Spleen (tissue), 11 donors: Measurements from ENCODE around the gene THAP8. TPM values are rescaled to one million over a fixed set of nuclear protein-coding genes. Genes with fewer than 3 reads are reported as not detected.

Source experiments
- DNase-seq: peaks from one replicate; pipeline ENCODE4 v3.0.0-alpha.2; 2020
- H3K27ac ChIP-seq, 8 donors: fragments of 200-600 bp; sonication (generic) in 7 of 8; 1 replicate in 4 of 8; 2 replicates in 4 of 8; pipeline versions ENCODE4 v1.5.0 to v1.8.0; 2016 to 2021; ENCODE audit warnings: inconsistent platforms in 4 of 8, mild to moderate bottlenecking in 4 of 8, moderate library complexity in 1 of 8
- H3K27me3 ChIP-seq, 7 donors: fragments of 200-600 bp; sonication (generic) in 6 of 7; replicated peaks in 1 of 7; 1 replicate in 4 of 7; 2 replicates in 3 of 7; pipeline versions ENCODE4 v1.5.0 to v1.8.0; 2016 to 2021; ENCODE audit warnings: inconsistent platforms in 3 of 7, mild to moderate bottlenecking in 1 of 7
- H3K36me3 ChIP-seq, 6 donors: fragments of 200-600 bp; sonication (generic) in 5 of 6; 1 replicate in 4 of 6; 2 replicates in 2 of 6; pipeline versions ENCODE4 v1.5.0 to v1.8.0; 2016 to 2021; ENCODE audit warnings: inconsistent platforms in 2 of 6
- H3K4me1 ChIP-seq, 6 donors: fragments of 200-600 bp; sonication (generic) in 5 of 6; 1 replicate in 3 of 6; 2 replicates in 3 of 6; pipeline versions ENCODE4 v1.5.0 to v1.8.0; 2016 to 2021; ENCODE audit warnings: inconsistent platforms in 3 of 6
- H3K4me3 ChIP-seq, 8 donors: fragments of 200-600 bp; sonication (generic) in 7 of 8; 1 replicate in 4 of 8; 2 replicates in 4 of 8; pipeline versions ENCODE4 v1.5.0 to v1.8.0; 2016 to 2021; ENCODE audit warnings: inconsistent platforms in 4 of 8, mild to moderate bottlenecking in 4 of 8, moderate library complexity in 2 of 8
- H3K9me3 ChIP-seq, 8 donors: fragments of 200-600 bp; sonication (generic) in 7 of 8; 1 replicate in 4 of 8; 2 replicates in 4 of 8; pipeline versions ENCODE4 v1.5.0 to v1.8.0; 2016 to 2021; ENCODE audit warnings: inconsistent platforms in 4 of 8
- CTCF ChIP-seq, 11 experiments: fragments of 200-600 bp in 7 of 11; fragments of 450-650 bp in 4 of 11; sonication (generic) in 4 of 11; IDR thresholded peaks in 8 of 11; conservative IDR thresholded peaks in 3 of 11; 1 replicate in 7 of 11; 2 replicates in 4 of 11; pipeline versions ENCODE4 v1.4.0 to v1.8.0; 2016 to 2021; ENCODE audit warnings: antibody characterized with exemption in 11 of 11, inconsistent platforms in 4 of 11, mild to moderate bottlenecking in 1 of 11
- POLR2A ChIP-seq, 3 donors: fragments of 450-650 bp; IDR thresholded peaks; one replicate each; pipeline ENCODE4 v1.5.1; 2017; ENCODE audit warnings: antibody characterized with exemption in 3 of 3, mild to moderate bottlenecking in 1 of 3
- POLR2AphosphoS5 ChIP-seq, 3 donors: sonication (generic); formaldehyde crosslinking; IDR thresholded peaks; one replicate each; pipeline ENCODE4 v1.5.1; 2017; ENCODE audit warnings: antibody characterized with exemption in 3 of 3
- WGBS, 5 donors: extraction: QIAGEN DNeasy Blood & Tissue Kit in 3 of 5; methylation state at CpG; one replicate each; pipeline versions ENCODE4 v1.1.5 to v1.1.7; 2013 to 2018; 5-methylcytosine and 5-hydroxymethylcytosine counted together
- intact Hi-C: fragments of 100-400 bp; cut with DNase I; formaldehyde crosslinking; loops from one replicate; pipeline ENCODE4 v1.15.0; 2023; ENCODE audit warnings: low total_unique reads
- polyA plus RNA-seq, 3 donors: library from polyadenylated mRNA; stranded (reverse); fragments of 200-250 nt; gene quantifications; one replicate each; pipeline ENCODE4 v1.2.1, GENCODE V29; 2013
- total RNA-seq, 7 donors: library from RNA; depleted of rRNA in 3 of 7; stranded (reverse); fragments of >200 nt in 3 of 7; fragmentation: NEBNext Ultra II Directional in 4 of 7; extraction: Animal tissue kit (Norgen Biotek cat#: 25700) in 4 of 7; gene quantifications; one replicate each; pipeline versions ENCODE4 v1.1.0 to v1.2.1, GENCODE V29; 2016 to 2021
- donor health status: healthy with polysubstance abuse.
- donor health status: DM: no; HTN: no; CAD: no; lungs with moderate emphysema.
- donor health status: DM: no; HTN: no; CAD: no.
- donor health status: Bipolar disorder and iron deficiency.
- donor health status: healthy.
- donor health status: DM: no; HTN: no; CAD: no.
- donor health status: DM: yes; HTN: yes; CAD: no.

Gene THAP8
- total and polyA plus RNA-seq, 10 donors: 2.4 to 7.9 (median 4.8) TPM

GRCh38 chr19:36003284-36003683 is 50.8 kb downstream of the THAP8 start:
- peaks cover 0 to 3% (median 0%) of the 10 kb centered on the region in 7 donors for H3K27me3 ChIP-seq
- 90 to 96% (median 93%) methylated on average over 4 of the region's 4 CpGs for WGBS, 5 donors

GRCh38 chr19:36001605-36002004 is 52.5 kb downstream of the THAP8 start:
- Histone ChIP-seq H3K27ac (no peak overlapping the region), H3K36me3 (peaks cover 0 to 44% (median 9%) of the 10 kb centered on the region in 6 donors), H3K4me3 (no peak overlapping the region), H3K4me1 (peaks cover 7 to 39% (median 16%) of the 10 kb centered on the region in 6 donors), H3K27me3 (no peaks in the 10 kb centered on the region), H3K9me3 (no peaks in the 10 kb centered on the region)
- DNase-seq: no peak
- TF ChIP-seq CTCF (IDR thresholded peaks at IDR 0.05 in 8 of 11, conservative IDR thresholded peaks at IDR 0.05 in 3 of 11) (no peak), POLR2AphosphoS5 (IDR thresholded peaks at IDR 0.05) (no peak), POLR2A (IDR thresholded peaks at IDR 0.05) (no peak)
- intact Hi-C loops: no loop called here
- WGBS, 5 donors: 92 to 99% (median 96%) methylated on average over 3 of the region's 3 CpGs

More at GRCh38 chr19:36003284-36003683, 50.8 kb downstream of the THAP8 start:
- no peak overlapping the region for H3K4me3 ChIP-seq
- DNase-seq: no peak
- peaks cover 0 to 23% (median 5%) of the 10 kb centered on the region in 6 donors for H3K4me1 ChIP-seq
- H3K9me3 ChIP-seq: no peaks in the 10 kb centered on the region
- H3K36me3 ChIP-seq: peaks cover 0 to 36% (median 4%) of the 10 kb centered on the region in 6 donors
- intact Hi-C loops: no loop called here
- no peak overlapping the region for H3K27ac ChIP-seq
- TF ChIP-seq POLR2AphosphoS5 (IDR thresholded peaks at IDR 0.05) (no peak), POLR2A (IDR thresholded peaks at IDR 0.05) (no peak), CTCF (IDR thresholded peaks at IDR 0.05 in 8 of 11, conservative IDR thresholded peaks at IDR 0.05 in 3 of 11) (no peak)

GRCh38 chr19:35996777-35997176 is 57.3 kb downstream of the THAP8 start:
- Histone ChIP-seq H3K4me1 (peaks cover 16 to 65% (median 39%) of the 10 kb centered on the region in 6 donors), H3K36me3 (peaks cover 0 to 34% (median 9%) of the 10 kb centered on the region in 6 donors), H3K27ac (peak overlapping the region in 1 of 8 donors; percentile 91), H3K4me3 (peak overlapping the region in 2 of 8 donors; percentile 91 to 99), H3K27me3 (no peaks in the 10 kb centered on the region), H3K9me3 (no peaks in the 10 kb centered on the region)
- no peak for DNase-seq
- TF ChIP-seq CTCF (IDR thresholded peaks at IDR 0.05 in 8 of 11, conservative IDR thresholded peaks at IDR 0.05 in 3 of 11) (no peak), POLR2A (IDR thresholded peaks at IDR 0.05) (no peak), POLR2AphosphoS5 (IDR thresholded peaks at IDR 0.05) (no peak)
- intact Hi-C loops: no loop called here
- WGBS, 5 donors: 90 to 95% (median 94%) methylated on average over 8 of the region's 8 CpGs

- intact Hi-C loops: no loop called here
- 0 to 1% (median 1%) methylated on average over 36 to 97 of the region's 97 CpGs for WGBS, 5 donors
Observed at GRCh38 chr19:35995048-35995993, 58.8 kb downstream of the THAP8 start, which contains the start of gene SDHAF1. Gene SDHAF1 (plus strand): TSS chr19:35995188. CDS start chr19:35995275, 87 bp downstream.

More at GRCh38 chr19:35995048-35995993, 58.8 kb downstream of the THAP8 start, which contains the start of gene SDHAF1:
- H3K4me3 ChIP-seq: peak within 1 kb of the TSS; percentile 81 to 99 (median 92)
- H3K9me3 ChIP-seq: no peaks in the 10 kb centered on the region
- TF ChIP-seq POLR2A (IDR thresholded peaks at IDR 0.05) (peak in 2 of 3 donors; percentile 33 to 70), CTCF (IDR thresholded peaks at IDR 0.05 in 8 of 11, conservative IDR thresholded peaks at IDR 0.05 in 3 of 11) (peak in 3 of 11 experiments; percentile 29 to 48 (median 43)), POLR2AphosphoS5 (IDR thresholded peaks at IDR 0.05) (peak; percentile 98)
- H3K4me1 ChIP-seq: peaks cover 16 to 63% (median 39%) of the 10 kb centered on the region in 6 donors
- no peaks in the 10 kb centered on the region for H3K27me3 ChIP-seq
- peak within 1 kb of the TSS; percentile 79 to 93 (median 90) for H3K27ac ChIP-seq
- DNase-seq: peak; percentile 100
- H3K36me3 ChIP-seq: peaks cover 0 to 22% (median 9%) of the 10 kb centered on the region in 6 donors
